Measurements from ENCODE around the gene MRPL24. TPM values are rescaled to one million over a fixed set of nuclear protein-coding genes. Genes with fewer than 3 reads are reported as not detected.

The MRPL24 gene
- total and polyA plus RNA-seq, 9 of the 15 experiments (the other 6 are each of a cell fraction or from before 2014, with no cell fraction given): 74.3 to 267 (median 113) TPM

- TF ChIP-seq SMARCB1 (IDR thresholded peaks at IDR 0.05; ENCODE audit: insufficient read length, low read depth): no peak
- TF ChIP-seq ZBTB1 (CRISPR knock-in tag; IDR thresholded peaks at IDR 0.05; ENCODE audit: borderline replicate concordance, low read depth): no peak
- TF ChIP-seq HSF4 (CRISPR knock-in tag; IDR thresholded peaks at IDR 0.05; ENCODE audit: borderline replicate concordance): peak; percentile 94
- no peak for TF ChIP-seq ATF6 (CRISPR knock-in tag; IDR thresholded peaks at IDR 0.05)
- peak in 1 of 3 experiments; percentile 73 for TF ChIP-seq YY1 (IDR thresholded peaks at IDR 0.05; ENCODE audit: borderline replicate concordance in 1 of 3, control insufficient read depth in 1 of 3, extremely low read depth in 1 of 3, insufficient read depth in 3 of 3, insufficient read length in 1 of 3, insufficient replicate concordance in 2 of 3, low read depth in 1 of 3, low read length in 2 of 3)
- TF ChIP-seq KDM1A (IDR thresholded peaks at IDR 0.05): no peak
- TF ChIP-seq MAFK (IDR thresholded peaks at IDR 0.05; ENCODE audit: low read length): no peak
- TF ChIP-seq CHCHD3 (CRISPR knock-in tag; IDR thresholded peaks at IDR 0.05): no peak
- 0 out of 2 replicates have a peak, but pooled peaks have one; percentile 60 for TF ChIP-seq ZNF79 (CRISPR knock-in tag; IDR thresholded peaks at IDR 0.05; ENCODE audit: low read depth)
- no peak for TF ChIP-seq SRSF9 (IDR thresholded peaks at IDR 0.05; ENCODE audit: borderline replicate concordance, low read depth, low read length)
- no peak for TF ChIP-seq FOXP4 (CRISPR knock-in tag; IDR thresholded peaks at IDR 0.05; ENCODE audit: borderline replicate concordance)
- no peak for TF ChIP-seq POLR2AphosphoS2 (IDR thresholded peaks at IDR 0.05; ENCODE audit: low read length)
- TF ChIP-seq UBTF (IDR thresholded peaks at IDR 0.05; ENCODE audit: borderline replicate concordance in 1 of 2, low read depth in 2 of 2, low read length in 2 of 2): no peak
- no peak for TF ChIP-seq LCOR (CRISPR knock-in tag; IDR thresholded peaks at IDR 0.05)
- TF ChIP-seq HNRNPK (IDR thresholded peaks at IDR 0.05; ENCODE audit: low read depth, low read length, poor library complexity, severe bottlenecking): no peak
- TF ChIP-seq HNRNPH1 (optimal IDR thresholded peaks at IDR 0.05; ENCODE audit: low read depth, low read length): no peak
- TF ChIP-seq MYNN (IDR thresholded peaks at IDR 0.05): 0 out of 2 replicates have a peak, but pooled peaks have one; percentile 23
- no peak for TF ChIP-seq MYNN (CRISPR knock-in tag; IDR thresholded peaks at IDR 0.05)
- TF ChIP-seq ZBTB33 (CRISPR knock-in tag; IDR thresholded peaks at IDR 0.05): no peak
These were observed 14.7 kb upstream of the MRPL24 start (continued) for GRCh38 chr1:156755527-156755950.
